A673 (cell line): ENCODE results near the gene RRAGD. TPM values are rescaled to one million over a fixed set of nuclear protein-coding genes. Genes with fewer than 3 reads are reported as not detected.

Source experiments
- BruUV-seq: library from RNA; stranded (reverse); fragments of 400-500 nt; replicated peaks from 2 replicates; lab custom pipeline; 2021; lab: Mats Ljungman, UMichigan
- CTCF ChIA-PET: fragments of 300-600 bp; sonication (Branson Sonifier 250); formaldehyde crosslinking; loops from one replicate; lab custom pipeline; 2022; ENCODE audit warnings: antibody characterized with exemption; lab: Charles Lee
- POLR2A ChIA-PET: fragments of 300-600 bp; sonication (Branson Sonifier 250); formaldehyde crosslinking; loops from one replicate; lab custom pipeline; 2022; ENCODE audit warnings: antibody characterized with exemption; ENCODE audit not compliant: low non-redundant PET; lab: Charles Lee
- DNase-seq: peaks from one replicate; pipeline ENCODE4 v3.0.0-alpha.2; 2015; ENCODE audit warnings: low spot score
- H3K27ac ChIP-seq: fragments of 200-600 bp; sonication (generic); 2 replicates; pipeline ENCODE4 v1.5.1; 2016; ENCODE audit warnings: mixed run types, low read depth, mild to moderate bottlenecking, mixed read lengths, antibody characterized with exemption, low read length; ENCODE audit not compliant: poor library complexity, severe bottlenecking
- H3K27me3 ChIP-seq: fragments of 200-600 bp; sonication (generic); replicated peaks from 2 replicates; pipeline ENCODE4 v1.6.1; 2017; ENCODE audit warnings: mixed run types, low read depth, mild to moderate bottlenecking, mixed read lengths, antibody characterized with exemption, low read length; ENCODE audit not compliant: insufficient read depth, poor library complexity
- H3K36me3 ChIP-seq: fragments of 200-600 bp; sonication (generic); 2 replicates; pipeline ENCODE4 v1.6.1; 2016; ENCODE audit warnings: mixed run types, mild to moderate bottlenecking, mixed read lengths, antibody characterized with exemption, low read length; ENCODE audit not compliant: insufficient read depth, poor library complexity, severe bottlenecking
- H3K4me1 ChIP-seq: fragments of 200-600 bp; sonication (generic); 2 replicates; pipeline ENCODE4 v1.6.1; 2017; ENCODE audit warnings: mixed run types, mild to moderate bottlenecking, mixed read lengths, antibody characterized with exemption, low read length; ENCODE audit not compliant: insufficient read depth, poor library complexity, severe bottlenecking
- H3K4me3 ChIP-seq: fragments of 200-600 bp; sonication (generic); 2 replicates; pipeline ENCODE4 v1.5.1; 2016; ENCODE audit warnings: low read depth, mixed run types, mild to moderate bottlenecking, mixed read lengths, low read length; ENCODE audit not compliant: poor library complexity, severe bottlenecking
- H3K9me3 ChIP-seq: fragments of 200-600 bp; sonication (generic); 2 replicates; pipeline ENCODE4 v1.6.1; 2016; ENCODE audit warnings: mixed run types, low read depth, mild to moderate bottlenecking, mixed read lengths, antibody characterized with exemption, low read length; ENCODE audit not compliant: poor library complexity, severe bottlenecking
- CTCF ChIP-seq: fragments of 300-800, 200-600 bp; sonication (generic); conservative IDR thresholded peaks from 2 replicates; pipeline ENCODE4 v1.5.1; 2017; ENCODE audit warnings: low read depth, mild to moderate bottlenecking, antibody characterized with exemption, low read length, moderate library complexity, mixed read lengths
- EZH2 ChIP-seq: fragments of 200-600 bp; sonication (generic); IDR thresholded peaks from 2 replicates; pipeline ENCODE4 v1.6.1; 2017; ENCODE audit warnings: borderline replicate concordance, low read depth, mild to moderate bottlenecking, mixed read lengths, antibody characterized with exemption, low read length; ENCODE audit not compliant: poor library complexity, severe bottlenecking
- intact Hi-C: fragments of 100-400 bp; cut with micrococcal nuclease; formaldehyde crosslinking; loops from one replicate; pipeline ENCODE4 v1.10.0; 2022; ENCODE audit not compliant: unreplicated experiment
- total RNA-seq: library from RNA; stranded (reverse); gene quantifications from 2 replicates; pipeline ENCODE4 v1.2.3, GENCODE V29; 2021

RRAGD gene
- total RNA-seq, 1 experiment from 2014 or later = 9.5 TPM

GRCh38 chr6:89328976-89329375 lies 83.1 kb downstream of the RRAGD start:
- intact Hi-C loops = no loop called here
- no peak overlapping the region for H3K4me3 ChIP-seq
- no TSS peak for BruUV-seq

DNA sequence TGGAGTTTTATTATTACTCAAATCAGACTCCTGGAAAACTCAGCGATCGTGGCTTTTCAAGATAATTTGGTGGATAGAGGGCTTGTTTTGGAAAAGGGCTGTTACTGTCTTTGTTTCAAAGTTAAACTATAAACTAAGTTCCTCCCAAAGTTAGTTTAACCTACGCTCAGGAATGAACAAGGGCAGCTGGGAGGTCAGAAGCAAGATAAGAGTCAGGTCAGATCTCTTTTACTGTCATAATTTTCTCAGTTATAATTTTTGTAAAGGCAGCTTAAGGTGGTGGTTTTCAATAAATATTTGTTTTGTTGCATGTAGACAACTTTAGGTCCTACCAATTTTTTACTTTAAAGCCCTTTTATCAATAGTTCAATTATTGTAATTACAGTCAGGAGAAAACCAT lies 87.8 kb downstream of the RRAGD start:
- H3K9me3 ChIP-seq = peaks cover 5% of the 10 kb centered on the region
- BruUV-seq = no TSS peak
- intact Hi-C loops = no loop called here
- DNase-seq = no peak
- H3K27ac ChIP-seq = no peak overlapping the region
- no peaks in the 10 kb centered on the region for H3K27me3 ChIP-seq
- ChIA-PET CTCF (no interaction called here), POLR2A (no interaction called here)
- H3K4me3 ChIP-seq = no peak overlapping the region
- peaks cover 1% of the 10 kb centered on the region for H3K36me3 ChIP-seq
- TF ChIP-seq CTCF (no peak), EZH2 (no peak)
- H3K4me1 ChIP-seq = no peaks in the 10 kb centered on the region

More at GRCh38 chr6:89328976-89329375, 83.1 kb downstream of the RRAGD start:
- no peaks in the 10 kb centered on the region for H3K4me1 ChIP-seq
- TF ChIP-seq CTCF (no peak), EZH2 (no peak)
- ChIA-PET POLR2A (no interaction called here), CTCF (no interaction called here)
- H3K9me3 ChIP-seq = no peaks in the 10 kb centered on the region
- no peak overlapping the region for H3K27ac ChIP-seq
- H3K36me3 ChIP-seq = peaks cover 20% of the 10 kb centered on the region
- DNase-seq = no peak
- H3K27me3 ChIP-seq = no peaks in the 10 kb centered on the region

DNA sequence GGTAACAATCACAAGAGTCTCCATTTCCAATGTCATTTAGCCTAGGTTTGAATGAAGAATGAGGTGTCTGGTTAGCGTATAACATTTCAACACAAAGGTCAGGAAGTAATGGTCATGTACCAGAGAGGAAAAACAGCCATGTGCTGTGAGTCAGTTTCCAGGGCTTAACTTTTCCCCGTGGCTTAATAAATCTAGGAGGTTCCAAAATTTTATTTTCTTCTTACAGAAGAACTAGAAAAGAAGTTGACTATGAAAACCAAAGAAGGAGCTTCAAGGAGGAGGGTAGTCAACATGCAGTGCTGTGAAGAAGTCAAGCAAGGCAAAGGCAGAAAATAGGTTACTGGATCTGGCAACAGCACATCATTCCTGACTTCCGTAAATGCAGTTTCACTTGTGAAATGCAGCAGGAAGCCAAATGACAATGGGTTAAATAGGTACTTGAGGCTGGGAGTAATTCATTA lies 88.5 kb downstream of the RRAGD start:
- Histone ChIP-seq H3K4me1 (no peaks in the 10 kb centered on the region), H3K36me3 (no peaks in the 10 kb centered on the region), H3K9me3 (peaks cover 5% of the 10 kb centered on the region), H3K27ac (no peak overlapping the region), H3K27me3 (no peaks in the 10 kb centered on the region), H3K4me3 (no peak overlapping the region)
- no TSS peak for BruUV-seq
- CTCF ChIA-PET = no interaction called here
- TF ChIP-seq EZH2 (no peak), CTCF (no peak)
- POLR2A ChIA-PET = no interaction called here
- intact Hi-C loops = no loop called here
- DNase-seq = no peak
